ENCODE results near the gene SHISA9. TPM values are rescaled to one million over a fixed set of nuclear protein-coding genes. Genes with fewer than 3 reads are reported as not detected.

SHISA9 gene
- total RNA-seq, 1 donor from 2014 or later = 2.5 TPM

DNA sequence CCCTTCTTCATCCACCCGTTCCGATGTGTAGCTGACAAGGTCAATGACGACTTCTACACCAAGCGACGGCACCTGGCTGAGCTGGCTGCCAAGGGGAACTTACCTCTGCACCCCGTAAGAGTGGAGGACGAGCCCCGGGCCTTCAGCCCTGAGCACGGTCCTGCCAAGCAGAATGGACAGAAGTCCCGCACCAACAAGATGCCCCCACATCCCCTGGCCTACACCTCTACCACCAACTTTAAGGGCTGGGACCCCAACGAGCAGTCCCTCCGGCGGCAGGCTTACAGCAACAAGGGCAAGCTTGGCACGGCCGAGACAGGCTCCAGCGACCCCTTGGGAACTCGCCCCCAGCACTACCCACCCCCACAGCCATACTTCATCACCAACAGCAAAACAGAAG lies 333.6 kb downstream of the SHISA9 start:
- Mint-ChIP-seq H3K4me3 (no peak overlapping the region), H3K4me1 (no peaks in the 10 kb centered on the region), H3K27ac (no peak overlapping the region), H3K27me3 (ENCODE audit: insufficient read depth, low read depth) (no peaks in the 10 kb centered on the region), H3K9me3 (peaks cover 5% of the 10 kb centered on the region), H3K36me3 (peaks cover 14% of the 10 kb centered on the region)
- no peak overlapping the region for H3K27ac ChIP-seq
- DNase-seq (ENCODE audit: low spot score) = no peak
- H3K4me1 ChIP-seq = no peaks in the 10 kb centered on the region
- H3K4me2 ChIP-seq = no peak overlapping the region
- no peaks in the 10 kb centered on the region for H3F3A ChIP-seq (ENCODE audit: low read depth)
- no peaks in the 10 kb centered on the region for H4K20me1 ChIP-seq (ENCODE audit: low read depth)
- no peak overlapping the region for H3K9ac ChIP-seq
- no peaks in the 10 kb centered on the region for H3K79me2 ChIP-seq (ENCODE audit: low read depth)
- H3K9me3 ChIP-seq (ENCODE audit: low read depth) = no peaks in the 10 kb centered on the region
- TF ChIP-seq EZH2 (IDR thresholded peaks at IDR 0.05) (no peak), CTCF (IDR thresholded peaks at IDR 0.05) (no peak), EZH2phosphoT487 (IDR thresholded peaks at IDR 0.05) (no peak)
- no peaks in the 10 kb centered on the region for H3K27me3 ChIP-seq
- H3K36me3 ChIP-seq = no peaks in the 10 kb centered on the region
- H2AFZ ChIP-seq (replicated peaks) = no peak overlapping the region
- no peak overlapping the region for H3K4me3 ChIP-seq

GRCh38 chr16:13236308-13236707 lies 334.9 kb downstream of the SHISA9 start:
- H3K36me3 Mint-ChIP-seq = peaks cover 14% of the 10 kb centered on the region

DNA sequence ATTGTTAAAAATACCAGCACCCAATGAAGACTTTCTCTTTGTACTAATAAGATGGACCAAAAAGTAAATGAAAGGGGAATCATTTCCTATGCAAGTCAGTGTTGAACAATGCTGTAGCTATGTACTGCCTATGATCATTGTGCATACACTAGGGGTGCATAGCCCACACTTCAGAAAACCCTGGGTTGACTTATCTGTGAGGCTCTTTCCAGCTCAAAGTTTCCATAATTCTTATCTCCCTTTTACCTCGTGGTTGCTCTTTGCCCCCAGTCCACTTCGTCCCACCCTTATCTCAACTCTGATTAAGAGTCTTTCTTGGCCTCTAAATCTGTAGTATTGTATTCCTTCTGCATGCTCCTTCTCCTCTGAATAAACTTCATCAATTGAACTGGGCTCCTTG lies 336.8 kb downstream of the SHISA9 start:
- H3K9me3 Mint-ChIP-seq = peaks cover 5% of the 10 kb centered on the region
- Histone ChIP-seq H3K4me2 (no peak overlapping the region), H3K9ac (no peak overlapping the region), H3K9me3 (ENCODE audit: low read depth) (no peaks in the 10 kb centered on the region), H3K27ac (no peak overlapping the region), H3K79me2 (ENCODE audit: low read depth) (no peaks in the 10 kb centered on the region), H3K4me1 (no peaks in the 10 kb centered on the region), H3F3A (ENCODE audit: low read depth) (no peaks in the 10 kb centered on the region), H3K36me3 (no peaks in the 10 kb centered on the region), H2AFZ (replicated peaks) (no peak overlapping the region), H4K20me1 (ENCODE audit: low read depth) (no peaks in the 10 kb centered on the region), H3K4me3 (no peak overlapping the region), H3K27me3 (no peaks in the 10 kb centered on the region)
- peaks cover 14% of the 10 kb centered on the region for H3K36me3 Mint-ChIP-seq
- no peak overlapping the region for H3K27ac Mint-ChIP-seq
- H3K4me1 Mint-ChIP-seq = no peaks in the 10 kb centered on the region
- no peak for DNase-seq (ENCODE audit: low spot score)
- H3K27me3 Mint-ChIP-seq (ENCODE audit: insufficient read depth, low read depth) = no peaks in the 10 kb centered on the region
- TF ChIP-seq EZH2phosphoT487 (IDR thresholded peaks at IDR 0.05) (no peak), EZH2 (IDR thresholded peaks at IDR 0.05) (no peak), CTCF (IDR thresholded peaks at IDR 0.05) (no peak)
- H3K4me3 Mint-ChIP-seq = no peak overlapping the region

More at GRCh38 chr16:13236308-13236707, 334.9 kb downstream of the SHISA9 start:
- no peaks in the 10 kb centered on the region for H3K4me1 Mint-ChIP-seq
- no peaks in the 10 kb centered on the region for H3K36me3 ChIP-seq
- H3F3A ChIP-seq (ENCODE audit: low read depth) = no peaks in the 10 kb centered on the region
- H3K4me1 ChIP-seq = no peaks in the 10 kb centered on the region
- H4K20me1 ChIP-seq (ENCODE audit: low read depth) = no peaks in the 10 kb centered on the region
- H3K27me3 ChIP-seq = no peaks in the 10 kb centered on the region
- peaks cover 5% of the 10 kb centered on the region for H3K9me3 Mint-ChIP-seq
- no peak overlapping the region for H3K4me3 ChIP-seq
- H2AFZ ChIP-seq (replicated peaks) = no peak overlapping the region
- no peaks in the 10 kb centered on the region for H3K79me2 ChIP-seq (ENCODE audit: low read depth)
- no peak overlapping the region for H3K4me2 ChIP-seq
- no peaks in the 10 kb centered on the region for H3K9me3 ChIP-seq (ENCODE audit: low read depth)
- H3K27ac Mint-ChIP-seq = no peak overlapping the region
- no peak overlapping the region for H3K9ac ChIP-seq
- DNase-seq (ENCODE audit: low spot score) = no peak
- H3K4me3 Mint-ChIP-seq = no peak overlapping the region
- TF ChIP-seq CTCF (IDR thresholded peaks at IDR 0.05) (no peak), EZH2phosphoT487 (IDR thresholded peaks at IDR 0.05) (no peak), EZH2 (IDR thresholded peaks at IDR 0.05) (no peak)
- H3K27me3 Mint-ChIP-seq (ENCODE audit: insufficient read depth, low read depth) = no peaks in the 10 kb centered on the region
- no peak overlapping the region for H3K27ac ChIP-seq

Measured in neural progenitor cell (in vitro differentiated cells).